Stimulated activated CD8-positive, alpha-beta memory T cell treated with anti-CD3 and anti-CD28 coated beads, Interleukin-2, amount 100 ng/mL, for 1 hour (primary cell): ENCODE data around the gene NUDT19.
"Not testable (repeated sequence)": the region's sequence is repeated elsewhere in the genome, so short reads cannot be mapped to it uniquely, and the experiment has no call there.

Experiments used
- DNase-seq, 2 donors: peaks; one replicate each; pipeline ENCODE4 v3.0.0-alpha.2; 2020; ENCODE audit warnings: low read depth in 2 of 2

Gene NUDT19

DNA sequence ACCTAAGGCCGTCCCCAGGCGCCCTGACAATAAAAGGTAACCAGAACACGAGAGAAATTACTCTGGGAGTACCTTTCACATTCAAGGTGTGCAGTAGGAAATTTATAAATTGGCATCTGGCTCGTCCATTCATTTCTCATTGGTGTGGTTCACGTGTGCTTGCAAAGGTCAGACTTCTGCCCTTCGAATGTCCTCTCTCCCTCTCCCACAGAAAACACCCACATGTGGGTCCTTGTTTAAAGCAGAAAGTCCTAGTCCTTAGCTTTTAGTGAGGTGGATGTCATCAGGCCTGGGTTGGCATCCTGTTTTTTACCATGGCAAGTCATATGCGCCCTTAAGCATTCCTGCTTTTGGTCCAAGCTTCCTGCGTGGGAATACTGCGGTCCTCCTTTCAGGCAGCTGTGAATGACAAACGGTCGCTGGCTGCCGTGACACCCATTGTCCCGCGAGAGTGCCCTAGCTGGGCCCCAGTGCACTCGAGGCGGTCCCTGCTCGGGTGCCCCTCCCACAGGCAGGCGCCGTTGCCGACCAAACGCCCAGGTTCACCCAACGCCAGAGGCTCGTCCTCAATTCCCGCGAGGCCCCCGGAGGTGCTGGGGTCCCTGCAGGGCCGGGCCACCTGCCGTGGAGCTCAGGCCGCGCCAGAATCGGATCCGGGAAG is at the start of gene NUDT19:
NUDT19 (plus strand) TSS at position 531 of the 661 bp plus-strand sequence. CDS start 140 bp downstream, outside the sequence.
- peak; percentile 40 to 61 for DNase-seq

- peak; percentile 1 to 31 for DNase-seq
These were observed 48.9 kb upstream of the NUDT19 start for GRCh38 chr19:32642771-32643170.

DNA sequence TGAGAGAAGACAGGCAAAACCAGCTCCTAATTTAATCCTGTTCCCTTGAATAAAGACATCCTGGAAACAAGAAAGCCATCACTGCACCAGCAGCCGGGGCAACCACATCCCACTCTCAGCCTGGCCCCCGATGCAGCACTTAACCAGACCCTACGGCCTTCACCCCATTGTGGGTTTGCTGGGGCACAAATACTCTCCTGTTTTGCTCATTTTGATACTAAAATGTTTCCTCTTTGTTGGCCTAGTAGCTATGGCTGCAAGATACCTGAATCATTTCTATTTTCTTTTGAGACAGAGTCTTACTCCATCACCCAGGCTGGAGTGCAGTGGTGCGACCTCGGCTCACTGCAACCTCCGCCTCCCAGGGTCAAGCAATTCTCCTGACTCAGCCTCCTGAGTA is 45.1 kb upstream of the NUDT19 start:
- DNase-seq: no peak

DNA sequence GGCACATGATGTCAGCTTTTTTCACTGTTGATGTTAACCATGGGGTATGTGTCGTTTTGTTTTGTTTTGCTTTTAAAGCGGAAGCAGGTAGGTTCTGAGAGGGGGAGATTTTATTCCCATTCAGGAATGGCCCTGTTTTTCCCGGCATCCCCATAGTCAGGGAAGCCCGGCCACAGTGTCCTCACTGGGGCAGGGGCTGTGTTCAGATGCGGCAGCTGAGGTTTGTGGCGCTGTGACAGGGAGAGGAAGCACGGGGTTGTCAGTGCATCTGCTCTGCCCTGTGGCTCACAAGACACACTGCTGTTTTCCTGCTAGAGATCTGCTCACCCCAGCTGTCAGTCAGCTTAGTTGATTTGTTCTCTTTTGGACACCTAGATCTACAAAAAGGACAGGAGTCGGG is 44.3 kb upstream of the NUDT19 start:
- DNase-seq: no peak

- DNase-seq: no peak
These were observed 41.9 kb upstream of the NUDT19 start for GRCh38 chr19:32649751-32650150.

DNA sequence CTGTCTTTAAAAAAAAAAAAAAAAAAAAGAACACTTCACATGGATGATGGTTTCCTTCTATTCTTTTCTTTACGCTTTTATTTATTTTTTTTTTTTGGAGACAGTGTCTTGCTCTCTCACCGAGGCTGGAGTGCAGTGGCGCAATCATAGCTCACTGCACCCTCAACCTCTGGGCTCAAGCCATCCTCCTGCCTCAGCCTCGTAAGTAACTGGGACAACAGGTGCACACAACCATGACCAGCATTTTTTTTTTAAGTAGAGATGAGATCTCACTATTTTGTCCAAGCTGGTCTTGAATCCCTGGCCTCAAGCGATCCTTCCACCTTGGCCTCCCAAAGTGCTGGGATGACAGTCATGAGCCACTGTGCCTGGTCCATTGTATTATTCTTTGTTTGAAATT is 41.0 kb upstream of the NUDT19 start:
- DNase-seq: no peak

GRCh38 chr19:32651729-32652140 is 39.9 kb upstream of the NUDT19 start:
- no peak for DNase-seq

GRCh38 chr19:32652331-32652730 is 39.3 kb upstream of the NUDT19 start:
- DNase-seq: not testable (repeated sequence)

- DNase-seq: no peak
These were observed 38.6 kb upstream of the NUDT19 start for GRCh38 chr19:32652894-32653598.

- no peak for DNase-seq
These were observed 38.1 kb upstream of the NUDT19 start for GRCh38 chr19:32653599-32653915.

DNA sequence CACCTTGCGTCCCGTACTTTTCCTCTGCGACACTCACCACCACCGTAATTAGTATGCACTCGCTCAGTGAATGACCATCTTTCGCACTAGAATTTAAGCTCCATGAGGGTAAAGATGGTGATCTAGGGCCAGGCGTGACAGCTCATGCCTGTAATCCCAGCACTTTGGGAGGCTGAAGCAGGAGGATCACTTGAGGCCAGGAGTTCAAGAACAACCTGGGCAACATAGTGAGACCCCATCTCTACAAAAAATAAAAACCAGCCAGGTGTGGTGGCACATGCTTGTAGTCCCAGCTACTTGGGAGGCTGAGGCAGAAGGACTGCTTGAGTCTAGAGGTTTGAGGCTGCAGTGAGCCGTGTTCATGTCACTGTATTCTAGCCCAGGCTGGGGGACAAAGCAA is 35.2 kb upstream of the NUDT19 start:
- DNase-seq: not testable (repeated sequence)

GRCh38 chr19:32658075-32658474 is 33.5 kb upstream of the NUDT19 start:
- DNase-seq: no peak

GRCh38 chr19:32658527-32658926 is 33.1 kb upstream of the NUDT19 start:
- DNase-seq: no peak

GRCh38 chr19:32661318-32661717 is 30.3 kb upstream of the NUDT19 start:
- DNase-seq: no peak

DNA sequence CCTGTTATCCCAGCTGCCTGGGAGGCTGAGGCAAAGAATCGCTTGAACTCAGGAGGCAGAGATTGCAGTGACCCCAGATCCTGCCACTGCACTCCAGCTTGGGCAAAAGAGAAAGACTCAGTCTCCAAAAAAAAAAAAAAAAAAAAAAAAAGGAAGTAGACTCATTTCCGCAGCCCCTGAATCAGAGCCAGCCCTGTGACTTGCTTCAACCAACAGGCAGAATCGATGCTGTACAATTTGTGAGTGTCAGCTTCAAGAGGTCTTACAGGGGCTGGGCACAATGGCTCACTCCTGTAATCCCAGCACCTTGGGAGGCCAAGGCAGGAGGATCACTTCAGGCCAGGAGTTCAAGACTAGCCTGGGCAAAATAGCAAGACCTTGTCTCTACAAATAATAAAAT is 29.4 kb upstream of the NUDT19 start:
- DNase-seq: no peak

- DNase-seq: no peak
These were observed 25.5 kb upstream of the NUDT19 start for GRCh38 chr19:32666084-32666483.

DNA sequence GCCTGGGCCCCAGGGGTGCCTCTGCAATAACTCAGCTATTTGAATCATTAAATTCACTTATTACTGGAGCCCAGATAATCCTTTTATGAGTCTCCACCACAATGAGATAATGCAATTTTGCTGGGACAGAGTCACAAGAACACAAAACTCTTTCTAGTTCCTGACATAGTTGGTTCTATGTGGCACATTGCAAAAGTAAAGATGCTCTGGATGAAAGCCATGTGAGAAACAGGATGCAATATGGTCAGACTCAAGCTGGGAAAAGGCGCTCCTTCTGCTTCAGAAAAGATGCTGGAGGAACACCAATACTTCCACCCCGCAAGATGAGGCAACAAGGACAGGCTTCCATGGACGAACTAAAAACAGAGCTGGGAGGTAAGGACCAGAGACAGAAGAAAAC is 22.3 kb upstream of the NUDT19 start:
- no peak for DNase-seq

GRCh38 chr19:32671883-32672593 is 19.6 kb upstream of the NUDT19 start:
- no peak for DNase-seq

DNA sequence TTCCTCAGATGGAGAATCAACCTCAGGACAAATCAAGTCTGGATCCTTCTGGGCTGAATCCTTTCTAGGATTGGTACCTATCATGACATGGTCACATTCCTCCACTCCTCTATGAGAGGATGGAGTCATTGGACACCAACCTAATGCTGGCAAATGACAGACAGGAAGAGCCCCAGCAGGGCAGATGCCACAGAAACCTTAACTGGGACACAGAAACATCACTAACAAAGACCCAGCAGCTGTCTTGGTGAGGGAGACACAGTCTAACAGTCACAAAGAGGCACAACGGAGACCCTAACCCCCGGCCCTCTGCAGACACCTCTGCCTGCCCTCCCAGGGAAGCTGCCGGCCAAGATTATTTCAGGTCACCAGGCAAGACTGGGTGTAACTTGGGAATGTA is 18.8 kb upstream of the NUDT19 start:
- no peak for DNase-seq

- no peak for DNase-seq
These were observed 18.0 kb upstream of the NUDT19 start for GRCh38 chr19:32673573-32673972.

DNA sequence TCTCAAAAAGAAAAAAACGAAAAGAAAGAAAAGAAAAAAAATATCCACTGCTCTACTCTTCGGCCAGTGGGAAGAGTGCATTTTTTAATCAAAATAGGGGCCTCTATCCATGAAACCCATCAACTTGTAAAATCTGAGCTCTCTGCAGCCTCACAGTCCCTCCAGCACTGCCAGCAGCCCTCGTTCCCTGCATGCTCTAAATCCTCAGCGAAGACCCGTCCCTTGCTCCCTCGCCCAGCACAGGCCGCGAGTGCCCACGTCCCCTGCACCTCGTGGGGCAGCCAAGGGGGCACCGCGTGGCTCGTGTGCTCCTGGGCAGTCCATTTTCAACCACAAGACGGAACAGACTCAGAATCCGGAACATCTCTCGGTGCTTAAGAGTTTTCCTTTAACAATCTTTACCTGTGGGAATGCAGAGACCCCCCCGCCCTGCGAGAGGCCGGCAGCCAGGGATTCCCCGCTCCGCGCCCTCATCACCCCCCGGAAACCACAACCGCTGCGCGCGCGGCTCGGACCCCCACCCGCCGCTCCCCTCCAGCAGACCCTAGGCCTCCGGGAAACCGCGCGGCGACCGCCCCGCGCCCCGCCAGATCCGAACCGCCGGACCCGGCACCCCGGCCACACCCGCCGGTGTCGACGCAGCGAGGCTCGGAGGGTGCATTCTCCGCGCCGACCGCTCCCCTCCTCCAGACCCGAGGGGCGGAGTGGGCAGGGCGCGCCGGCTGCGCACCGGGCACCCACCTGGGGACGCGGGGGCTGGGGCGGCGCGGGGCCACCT is 17.3 kb upstream of the NUDT19 start:
- DNase-seq: no peak
